HG03103 (cell line): ENCODE data around the gene NPHP4.

Experiments used
- ATAC-seq: cut with Tn5 transposase; IDR thresholded peaks from one replicate; pipeline ENCODE4 v1.9.1; 2021; ENCODE audit warnings: low read depth; ENCODE audit not compliant: unreplicated experiment

NPHP4 gene

DNA sequence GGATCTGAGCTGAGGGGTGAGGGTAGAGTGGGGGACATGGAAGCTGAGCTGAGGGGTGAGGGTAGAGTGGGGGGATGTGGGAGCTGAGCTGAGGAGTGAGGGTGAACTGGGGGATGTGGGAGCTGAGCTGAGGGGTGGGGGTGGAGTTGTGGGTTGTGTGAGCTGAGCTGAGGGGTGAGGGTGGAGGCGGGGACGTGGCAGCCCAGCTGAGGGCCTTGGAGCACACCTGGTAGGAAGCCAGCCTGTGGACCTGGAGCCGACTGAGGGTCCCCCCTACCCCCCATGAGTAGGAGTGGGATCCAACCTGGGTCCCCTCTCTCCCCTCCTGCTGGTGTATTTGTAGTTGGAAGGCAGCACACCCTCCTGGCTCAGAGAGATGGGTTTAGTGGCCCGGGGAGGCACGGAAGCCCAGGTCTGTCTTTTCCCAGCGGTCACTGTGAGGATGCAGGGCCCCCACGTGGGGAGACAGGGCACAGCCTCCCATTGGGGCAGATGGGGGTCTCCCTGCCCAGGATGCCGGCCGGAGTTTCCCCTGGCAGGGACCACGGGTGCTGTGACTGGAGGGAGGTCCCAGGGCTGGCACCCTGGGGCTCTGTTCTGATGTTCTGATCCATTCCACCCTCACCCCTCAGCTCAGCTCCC lies 13.2 kb upstream of the NPHP4 start:
- no peak for ATAC-seq

DNA sequence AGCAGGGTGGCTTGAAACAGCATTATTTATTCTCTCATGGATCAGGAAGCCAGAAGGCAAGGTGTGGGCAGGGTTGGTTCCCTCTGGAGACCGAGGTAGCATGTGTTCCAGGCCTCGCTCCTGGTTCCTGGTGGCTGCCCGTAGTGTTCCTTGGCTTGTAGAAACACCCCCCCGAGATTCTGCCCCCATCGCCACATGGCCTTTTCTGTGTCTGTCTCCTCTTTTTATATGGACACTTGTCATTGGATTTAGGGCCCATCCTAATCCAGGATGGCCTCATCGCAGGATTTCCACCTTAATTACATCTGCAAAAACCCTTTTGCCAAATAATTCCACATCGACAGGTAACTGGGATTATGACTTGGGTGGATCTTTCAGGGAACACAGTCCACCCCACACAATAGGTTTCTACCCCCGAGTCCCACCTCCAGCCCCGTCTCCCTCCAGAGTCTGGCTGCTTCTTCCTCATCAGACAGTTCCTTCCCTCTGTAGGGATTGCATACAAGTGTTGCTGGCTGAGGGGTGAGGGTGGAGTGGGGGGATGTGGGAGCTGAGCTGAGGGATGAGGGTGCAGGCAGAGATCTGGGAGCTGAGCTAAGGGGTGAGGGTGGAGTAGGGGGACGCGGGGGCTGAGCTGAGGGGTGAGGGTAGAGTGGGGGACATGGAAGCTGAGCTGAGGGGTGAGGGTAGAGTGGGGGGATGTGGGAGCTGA lies 12.3 kb upstream of the NPHP4 start:
- no peak for ATAC-seq

DNA sequence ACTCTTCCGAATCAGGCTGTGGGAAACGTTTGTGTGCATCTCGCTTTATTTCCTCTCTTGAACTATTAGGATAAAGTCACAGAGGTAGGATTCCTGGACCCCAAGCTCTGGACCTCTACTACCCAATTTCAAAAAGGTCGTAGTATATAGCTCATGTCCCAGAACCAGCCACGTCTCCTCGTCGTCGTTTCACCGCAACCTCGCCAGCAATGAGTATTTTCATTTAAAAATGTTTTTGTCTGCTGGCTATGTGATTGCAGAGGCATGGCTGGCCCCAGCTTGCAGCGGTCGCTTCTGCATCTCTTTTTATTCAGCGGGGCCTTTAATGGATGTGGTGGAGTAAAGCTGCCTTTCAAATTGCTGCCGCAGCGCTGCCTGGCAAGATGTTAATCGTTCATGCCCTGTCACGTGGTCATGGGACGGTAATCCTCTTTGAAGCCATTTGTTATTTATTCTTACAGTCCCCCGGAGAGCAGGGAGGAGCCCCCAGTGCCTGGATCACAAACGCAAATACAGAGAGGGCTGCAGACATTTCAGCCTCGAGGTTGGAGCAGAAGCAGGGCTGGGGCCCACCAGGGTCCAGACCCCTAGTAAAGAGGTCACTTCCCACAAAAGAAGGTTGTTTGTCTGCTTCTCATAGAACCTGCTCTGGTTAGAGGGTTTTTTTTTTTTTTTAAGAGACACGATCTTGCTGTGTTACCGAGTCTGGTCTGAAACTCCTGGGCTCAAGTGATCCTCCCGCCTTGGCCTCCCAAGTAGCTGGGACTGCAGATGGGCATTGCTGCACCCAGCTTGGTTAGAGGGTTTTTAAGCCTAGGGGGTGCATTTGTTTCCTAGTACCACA lies 11.6 kb upstream of the NPHP4 start:
- no peak for ATAC-seq

DNA sequence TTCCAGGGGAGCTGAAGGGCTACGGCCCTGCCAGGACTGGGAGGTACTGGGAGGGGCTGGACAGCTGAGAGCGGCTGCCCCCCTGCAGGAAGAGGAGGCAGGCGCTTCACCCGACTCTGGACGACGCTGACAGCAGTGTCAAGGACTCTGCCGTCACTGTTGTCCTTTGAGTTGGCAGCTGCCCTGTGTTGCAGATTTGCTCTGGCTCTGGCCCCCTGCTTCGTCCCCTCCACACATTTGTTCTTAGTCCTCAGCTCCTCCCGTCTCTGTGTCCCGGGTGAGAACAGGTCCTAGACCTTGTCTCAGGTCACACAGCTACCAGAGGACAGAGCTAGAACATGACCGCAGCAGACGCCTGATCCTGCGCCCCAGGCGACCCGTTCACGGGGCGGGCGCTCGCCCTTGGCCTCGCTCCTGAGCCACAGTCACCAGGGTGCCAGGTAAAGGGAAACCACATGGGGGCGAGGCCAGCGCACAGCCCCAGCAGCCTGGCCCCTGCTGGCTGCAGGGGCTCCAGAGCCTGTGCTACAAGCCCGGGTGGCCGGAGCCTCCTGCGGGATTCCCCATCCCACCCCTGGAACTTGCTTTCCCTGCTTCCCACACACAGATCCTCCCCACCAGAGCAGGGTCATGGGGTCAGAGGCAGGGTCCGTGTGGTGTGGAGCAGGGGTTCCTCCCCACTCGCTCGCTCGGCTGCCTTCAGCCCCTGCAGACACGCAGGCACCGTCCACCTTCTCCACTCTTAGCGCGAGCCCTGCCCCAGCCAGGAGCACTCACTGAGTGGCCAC lies 10.7 kb upstream of the NPHP4 start:
- ATAC-seq: no peak

DNA sequence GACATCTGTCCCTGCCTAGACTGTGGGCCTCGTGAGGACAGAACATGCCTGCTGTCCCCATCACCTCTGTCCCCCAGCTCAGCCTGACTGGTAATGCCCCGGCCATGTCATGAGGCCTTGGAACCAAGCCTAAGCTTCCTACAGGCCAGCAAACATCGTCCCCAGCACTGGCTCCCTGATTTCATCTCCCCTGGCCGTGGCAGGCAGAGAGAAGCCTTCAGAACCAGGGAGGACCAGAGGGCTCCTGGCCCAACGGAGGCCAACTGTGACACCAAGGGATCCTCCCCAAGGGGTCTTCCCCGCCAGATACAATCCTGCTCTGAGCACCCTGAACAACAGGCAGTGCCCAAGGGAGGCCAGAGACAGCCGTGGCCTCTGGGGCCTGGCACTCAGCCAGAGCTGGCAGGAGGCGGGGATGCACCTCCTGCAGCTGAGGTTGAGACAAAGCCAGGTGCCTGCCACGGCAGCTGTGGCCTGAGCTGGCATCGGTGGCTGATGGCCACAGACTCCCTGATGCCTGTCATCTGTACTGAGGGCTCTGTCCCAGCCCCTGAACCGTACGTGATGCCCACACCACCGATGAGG lies 9.9 kb upstream of the NPHP4 start:
- ATAC-seq: no peak

DNA sequence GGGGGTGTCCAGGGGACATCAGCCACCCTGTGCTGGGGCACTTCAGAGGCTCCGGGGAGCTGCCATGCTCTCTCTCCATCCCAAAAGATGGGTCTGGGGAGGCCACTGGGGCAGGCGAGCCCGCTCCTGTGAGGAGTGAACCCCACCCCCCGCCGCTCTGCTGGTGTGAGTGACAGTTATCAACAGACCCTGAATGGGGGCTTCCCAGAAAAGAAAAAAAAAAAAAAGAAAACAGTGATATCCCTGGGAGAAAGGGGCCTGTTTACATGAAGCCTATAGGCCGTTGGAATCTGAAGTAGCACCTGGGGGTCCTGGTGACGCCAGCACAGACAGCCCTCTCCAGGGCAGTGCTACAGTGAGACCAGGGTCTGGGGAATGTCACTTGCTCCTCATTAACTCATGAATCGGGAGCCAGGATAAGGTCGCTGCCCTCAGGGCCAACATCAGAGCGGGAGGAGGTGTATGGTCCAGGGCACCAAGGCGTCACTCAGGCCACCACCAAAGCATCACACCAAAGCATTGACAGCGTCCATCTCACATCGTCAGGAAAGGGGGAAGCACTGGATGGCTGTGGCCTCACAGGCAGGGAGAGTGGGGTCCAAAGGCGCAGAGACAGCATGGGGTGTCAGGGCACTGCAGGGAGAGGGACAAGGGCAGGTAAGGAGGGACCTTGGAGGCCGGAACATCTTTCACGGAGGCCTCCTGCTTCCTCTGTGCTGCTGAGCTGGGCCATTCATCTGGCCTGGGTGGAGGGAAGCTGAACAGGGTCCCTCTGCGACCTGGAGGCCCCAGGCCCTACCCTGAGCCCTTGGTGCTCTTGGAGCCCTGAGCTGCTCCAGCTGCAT lies 8.4 kb upstream of the NPHP4 start:
- no peak for ATAC-seq

DNA sequence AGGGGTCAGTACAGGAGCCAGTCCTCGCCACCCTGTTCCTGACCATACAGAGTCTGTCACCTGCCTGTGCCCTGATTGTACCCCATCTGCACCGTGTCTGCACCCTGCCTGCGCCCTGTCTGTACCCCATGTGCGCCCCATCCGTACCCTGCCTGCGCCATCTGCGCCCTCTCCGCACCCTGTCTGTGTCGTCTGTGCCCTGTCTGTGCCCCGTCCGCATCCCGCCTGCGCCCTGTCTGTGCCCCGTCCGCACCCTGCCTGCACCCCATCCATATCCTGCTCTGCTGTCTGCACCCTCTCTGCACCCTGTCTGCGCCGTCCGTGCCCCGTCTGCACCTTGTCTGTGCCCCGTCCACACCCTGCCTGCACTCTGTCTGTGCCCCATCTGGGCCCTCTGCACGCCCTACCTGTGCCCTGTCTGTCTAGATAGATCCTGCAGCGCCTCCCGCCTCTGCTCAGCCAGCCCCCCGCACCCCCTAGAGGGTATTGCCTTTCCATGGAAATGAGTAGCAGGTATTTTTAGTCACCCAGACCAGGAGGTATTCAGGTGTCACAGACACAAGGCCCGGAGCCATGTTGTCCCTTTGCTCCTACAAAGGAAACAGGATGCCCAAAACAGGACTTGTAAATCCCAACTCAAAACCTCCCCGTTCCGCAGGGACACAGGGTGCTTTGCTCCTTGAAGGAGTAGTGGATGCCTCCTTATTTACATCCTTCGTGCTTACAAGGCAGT lies 7.7 kb upstream of the NPHP4 start:
- ATAC-seq: no peak

DNA sequence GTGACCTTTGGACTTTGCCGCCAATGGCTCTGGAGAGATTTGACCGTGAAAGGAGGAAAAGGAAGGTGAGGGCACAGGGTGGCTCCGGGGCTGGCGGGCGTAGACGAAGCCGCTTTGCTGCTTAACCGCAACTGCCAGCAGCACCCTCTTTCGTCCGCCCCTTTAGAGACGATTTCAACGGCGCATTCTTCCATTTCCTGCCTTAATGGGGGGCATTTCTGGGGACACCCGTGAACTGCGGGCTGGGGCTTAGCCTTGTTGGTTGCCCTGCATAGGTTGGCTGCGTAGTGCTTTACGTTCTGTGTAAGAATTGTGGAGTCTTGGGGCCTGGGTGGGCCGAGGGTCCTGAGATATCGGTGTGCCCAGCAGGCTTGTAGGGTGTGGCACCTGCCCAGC lies 6.7 kb upstream of the NPHP4 start:
- no peak for ATAC-seq

DNA sequence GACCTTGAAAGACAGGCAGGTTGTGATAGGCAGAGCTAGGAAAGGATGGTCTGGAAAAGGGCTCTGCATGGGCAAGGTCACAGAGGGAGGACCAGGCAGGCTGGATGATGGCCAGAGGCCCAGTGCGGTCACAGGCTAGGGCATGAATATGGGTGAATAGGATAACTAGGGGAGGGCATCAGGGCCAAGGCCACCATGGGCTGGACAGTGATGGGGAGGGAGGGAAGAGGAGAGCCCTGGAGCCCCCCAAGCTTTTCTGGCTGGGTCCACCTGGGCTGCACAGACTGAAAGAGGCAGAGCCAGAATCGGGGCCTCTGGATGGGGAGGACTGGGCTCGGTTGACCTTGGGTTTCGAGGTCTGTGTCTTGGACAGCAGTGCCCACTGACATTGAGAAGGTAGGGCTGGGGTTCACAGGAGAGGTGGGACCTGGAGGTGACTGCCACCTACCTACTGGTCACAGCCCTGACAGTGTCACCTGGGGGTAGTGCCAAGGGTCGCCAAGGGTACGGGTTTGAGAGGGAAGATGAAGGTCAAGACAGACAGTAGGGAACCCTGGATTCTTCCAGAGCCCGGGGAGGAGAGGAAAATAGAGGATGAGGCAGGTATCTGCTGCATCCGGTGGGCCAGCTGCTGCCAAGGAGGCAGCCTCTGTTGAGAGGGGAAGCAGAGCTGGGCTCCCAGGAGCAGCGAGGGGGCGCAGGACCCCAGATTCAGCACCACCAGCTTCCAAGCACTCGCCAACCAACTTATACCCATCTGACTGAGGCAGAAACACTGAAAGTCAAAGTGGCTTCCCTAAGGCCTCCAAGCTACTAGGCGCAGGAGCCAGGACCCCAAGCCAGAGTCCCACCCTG lies 6.1 kb upstream of the NPHP4 start:
- no peak for ATAC-seq

DNA sequence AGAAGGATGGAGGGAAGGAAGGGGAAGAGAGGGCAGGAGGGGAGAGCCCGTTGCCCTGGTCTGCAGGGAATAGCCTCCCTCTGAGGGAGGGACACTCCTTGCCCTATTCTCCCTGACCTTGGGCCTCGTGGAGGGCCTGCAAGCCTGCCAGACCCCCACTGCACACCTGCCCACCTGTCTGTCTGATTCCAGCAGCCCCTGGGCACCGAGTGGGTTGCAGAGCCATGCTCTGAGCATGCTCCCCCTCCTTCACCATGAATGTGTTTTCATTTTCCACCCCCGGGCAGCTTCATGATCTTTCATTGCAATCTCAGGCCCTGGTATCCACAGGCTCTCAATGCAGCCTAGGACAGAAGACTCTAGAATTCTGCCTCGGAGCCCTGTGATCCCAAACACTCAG lies 5.1 kb upstream of the NPHP4 start:
- ATAC-seq: no peak

DNA sequence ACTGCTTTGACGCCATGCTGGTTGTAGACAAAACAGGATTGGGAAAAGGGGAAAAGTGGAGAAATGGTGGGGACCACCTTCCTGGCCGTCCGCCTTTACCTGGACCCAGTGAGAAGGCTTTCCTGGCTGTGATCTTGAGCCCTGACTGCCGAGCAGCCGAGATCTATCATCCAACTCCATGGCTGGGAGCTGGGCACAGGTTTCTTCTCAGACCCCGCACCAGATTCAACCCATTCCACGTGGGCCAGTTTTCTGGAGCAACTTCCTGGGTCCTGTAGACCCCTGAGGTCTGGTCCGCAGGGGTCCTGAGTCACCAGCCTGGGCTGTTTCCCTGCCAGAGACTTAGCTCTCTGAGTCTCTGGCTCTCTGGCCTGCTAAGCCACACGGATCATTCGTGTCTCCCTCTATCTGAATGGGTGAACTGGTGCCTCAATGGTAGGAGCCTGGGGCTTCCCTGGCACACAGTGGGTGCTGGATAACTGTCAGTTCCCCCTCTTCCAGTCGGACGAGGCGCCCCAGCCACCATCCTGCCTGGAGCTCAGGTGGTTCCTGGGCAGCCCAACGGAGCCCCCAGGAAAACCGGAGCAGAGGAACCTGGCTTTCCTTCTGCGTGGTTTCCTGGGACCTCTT lies 4.5 kb upstream of the NPHP4 start:
- no peak for ATAC-seq

DNA sequence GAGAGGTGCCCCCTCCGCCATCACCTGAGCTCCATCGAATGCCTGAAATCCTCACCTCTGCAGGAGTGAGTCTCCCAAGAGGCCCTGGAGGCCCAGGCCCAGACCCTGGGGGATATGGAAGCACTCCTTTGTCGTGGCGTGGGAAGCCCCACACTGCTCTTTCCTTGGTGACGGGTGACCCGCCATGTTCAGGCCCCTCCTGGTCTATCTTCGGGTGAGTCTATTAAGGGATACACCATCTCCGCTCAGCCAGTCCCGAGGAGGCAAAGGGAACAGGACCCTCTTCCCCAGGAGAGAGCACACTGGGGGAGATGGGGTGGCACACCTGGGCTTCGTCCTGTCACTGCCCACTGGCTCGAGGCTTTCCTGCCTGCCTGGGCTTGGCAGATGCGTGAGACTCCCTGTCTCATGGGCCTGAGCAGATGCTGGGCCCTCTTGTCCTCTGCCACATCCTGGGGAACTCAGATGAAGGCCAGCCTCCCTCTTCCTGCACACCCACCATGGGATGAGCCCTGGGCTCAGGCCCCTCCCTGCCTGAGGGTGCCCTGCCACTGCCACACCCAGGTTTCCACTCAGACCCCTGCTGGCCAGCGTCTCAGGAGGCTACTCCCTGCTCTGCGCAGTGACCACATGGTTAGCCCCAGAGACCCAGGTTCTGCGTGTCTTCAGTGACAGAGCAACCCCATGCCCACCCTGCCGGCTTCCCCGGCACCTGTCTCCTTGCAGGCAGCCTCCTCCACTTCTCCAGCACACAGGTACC lies 3.8 kb upstream of the NPHP4 start:
- no peak for ATAC-seq

DNA sequence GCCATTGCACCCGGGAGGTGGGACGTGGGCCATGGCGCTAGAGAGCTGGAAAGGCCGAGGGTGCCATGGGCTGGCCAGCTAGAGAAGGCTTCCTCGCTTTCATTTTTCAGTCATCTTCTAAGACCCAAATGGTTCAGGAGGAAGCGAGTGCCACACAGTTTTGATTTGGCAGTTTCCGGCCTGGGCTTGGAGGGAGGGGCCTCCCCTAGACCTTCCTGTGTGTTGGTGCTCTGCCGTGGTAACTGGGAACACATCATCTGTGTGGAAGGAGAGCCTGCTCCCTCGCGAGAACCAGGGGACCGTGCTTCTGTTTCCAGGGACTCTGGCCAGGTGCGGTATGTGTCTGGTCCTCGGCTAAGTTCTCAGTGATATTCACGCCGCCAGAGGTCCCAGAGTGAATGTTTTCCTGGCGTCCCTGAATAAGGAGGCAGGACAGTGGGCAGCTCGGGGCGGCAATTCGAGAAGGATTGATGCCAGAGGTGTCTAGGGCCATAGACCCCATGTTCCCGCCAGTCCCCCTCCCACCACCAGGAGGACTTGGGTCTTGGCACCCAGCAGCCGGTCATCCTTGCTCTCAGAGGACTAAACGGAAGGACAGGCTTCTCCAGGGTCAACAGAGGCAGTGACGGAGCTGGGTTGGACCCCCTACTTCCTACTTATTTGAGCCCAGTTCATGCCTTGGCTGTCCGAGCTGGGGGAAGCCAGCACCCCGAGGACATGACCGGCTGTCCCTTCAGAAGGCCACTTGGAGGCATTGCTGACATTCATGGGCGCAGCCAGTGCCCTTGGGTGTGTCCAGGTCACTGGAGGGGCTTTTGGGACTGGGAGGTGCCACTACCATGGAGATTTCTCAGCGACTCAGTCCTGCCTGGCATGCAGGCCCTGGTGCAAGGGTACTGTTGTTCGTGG lies 2.7 kb upstream of the NPHP4 start:
- no peak for ATAC-seq

DNA sequence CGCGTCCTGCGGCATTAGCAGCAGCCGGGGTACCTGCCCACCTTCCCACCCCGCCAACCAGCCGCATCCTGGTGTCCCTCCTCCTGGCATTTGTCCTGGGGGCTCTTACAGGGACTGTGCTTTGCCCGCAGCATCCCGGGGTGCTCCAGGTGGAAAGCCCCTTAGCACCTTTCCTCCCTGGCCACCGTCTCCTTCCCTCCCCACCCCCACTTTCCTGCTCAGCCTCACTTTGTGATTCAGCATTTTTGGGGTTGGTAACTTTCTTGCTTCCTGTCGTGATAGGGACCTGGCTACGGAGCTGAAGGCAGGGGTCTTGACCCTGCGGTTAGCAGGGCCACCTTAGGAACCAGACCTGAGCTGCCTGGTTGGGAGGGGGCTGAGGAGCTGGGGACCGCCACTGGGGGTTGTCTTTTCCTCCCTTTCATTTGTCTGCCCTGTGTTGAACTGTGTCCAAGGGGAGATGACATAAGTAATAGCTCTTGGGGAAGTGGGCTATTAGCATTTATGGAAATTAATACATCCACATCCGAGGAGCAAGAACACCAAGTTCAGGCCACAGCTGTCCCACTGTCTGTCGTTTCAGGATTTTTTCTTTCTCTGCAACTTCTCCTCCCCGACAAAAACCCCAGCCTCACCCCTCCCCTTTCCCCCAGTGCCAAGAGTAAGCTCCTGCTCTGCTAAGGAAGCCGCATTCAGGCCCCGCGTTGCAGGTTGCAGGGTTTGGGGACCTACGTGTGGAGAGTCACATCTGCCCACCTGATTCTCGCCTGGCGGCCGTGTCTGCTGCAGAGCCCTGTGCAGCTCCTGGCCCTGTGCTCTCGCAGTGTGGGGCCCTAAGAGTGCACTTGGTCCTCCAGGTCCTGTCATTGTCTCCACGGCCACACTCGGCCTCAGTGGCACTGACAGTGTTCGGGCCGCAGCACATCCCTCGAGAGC lies 1.6 kb upstream of the NPHP4 start:
- no peak for ATAC-seq
